H1 (cell line): ENCODE results near the gene NR1I3. TPM values are rescaled to one million over a fixed set of nuclear protein-coding genes. Genes with fewer than 3 reads are reported as not detected.

ENCODE experiments used
- CTCF ChIA-PET: fragments of 300-600 bp; sonication (Branson Sonifier 250); formaldehyde crosslinking; loops from one replicate; lab custom pipeline; 2021; ENCODE audit not compliant: partially characterized antibody; lab: Charles Lee
- POLR2A ChIA-PET: fragments of 300-600 bp; sonication (Branson Sonifier 250); formaldehyde crosslinking; loops from one replicate; lab custom pipeline; 2021; ENCODE audit warnings: inconsistent platforms; ENCODE audit not compliant: partially characterized antibody; lab: Charles Lee
- DNase-seq, 2 experiments: peaks; one replicate each; pipeline versions ENCODE4 v3.0.0 to v3.0.0-alpha.2; 2010 to 2022; ENCODE audit warnings: low spot score in 2 of 2, low read depth in 1 of 2, mixed read lengths in 1 of 2
- FAIRE-seq: peaks from 2 replicates; lab custom pipeline; 2011; peaks lifted over from hg19 to GRCh38; lab: Jason Lieb, UNC
- H2AFZ ChIP-seq: 2 replicates; pipeline ENCODE4 v1.8.1; 2012; ENCODE audit warnings: low read length, inconsistent platforms
- H2AK5ac ChIP-seq: 2 replicates; pipeline ENCODE4 v1.6.1; 2013; ENCODE audit warnings: low read depth, low read length
- H2BK120ac ChIP-seq: replicated peaks from 2 replicates; pipeline ENCODE3; 2013; ENCODE audit warnings: low read depth, low read length, inconsistent platforms
- H2BK12ac ChIP-seq: 2 replicates; pipeline ENCODE4 v1.6.1; 2013; ENCODE audit warnings: low read depth, low read length
- H2BK15ac ChIP-seq: 2 replicates; pipeline ENCODE4 v1.6.1; 2013; ENCODE audit warnings: low read length
- H2BK20ac ChIP-seq: 2 replicates; pipeline ENCODE4 v1.6.1; 2013; ENCODE audit warnings: low read length
- H2BK5ac ChIP-seq: 2 replicates; pipeline ENCODE4 v1.6.1; 2013; ENCODE audit warnings: low read depth, low read length
- H3K14ac ChIP-seq: 2 replicates; pipeline ENCODE4 v1.6.1; 2013; ENCODE audit warnings: inconsistent platforms; ENCODE audit not compliant: insufficient read length
- H3K18ac ChIP-seq: 2 replicates; pipeline ENCODE4 v1.6.1; 2013; ENCODE audit warnings: low read length; ENCODE audit errors: extremely low read depth
- H3K23ac ChIP-seq: 2 replicates; pipeline ENCODE4 v1.6.1; 2013; ENCODE audit warnings: inconsistent platforms; ENCODE audit not compliant: insufficient read length
- H3K23me2 ChIP-seq: 2 replicates; pipeline ENCODE4 v1.6.1; 2013; ENCODE audit warnings: low read depth, low read length
- H3K27ac ChIP-seq: 2 replicates; pipeline ENCODE4 v1.6.1; 2011; ENCODE audit warnings: low read depth, low read length, inconsistent platforms
- H3K27me3 ChIP-seq, 4 experiments: replicated peaks in 1 of 4; 1 replicate in 1 of 4; 2 replicates in 3 of 4; pipeline versions ENCODE4 v1.6.1 to v1.8.1; 2011 to 2013; ENCODE audit warnings: low read length in 3 of 4, mild to moderate bottlenecking in 3 of 4, inconsistent platforms in 2 of 4, mixed read lengths in 2 of 4, moderate library complexity in 1 of 4; ENCODE audit not compliant: control insufficient read depth in 3 of 4, insufficient read depth in 3 of 4; ENCODE audit errors: extremely low read depth in 1 of 4
- H3K36me3 ChIP-seq, 4 experiments: 2 replicates each; pipeline versions ENCODE4 v1.6.1 to v1.8.1; 2011 to 2013; ENCODE audit warnings: mild to moderate bottlenecking in 4 of 4, low read length in 3 of 4, moderate library complexity in 2 of 4, control low read depth in 1 of 4, inconsistent platforms in 1 of 4; ENCODE audit not compliant: insufficient read depth in 4 of 4, control insufficient read depth in 2 of 4
- H3K4ac ChIP-seq: replicated peaks from 2 replicates; pipeline ENCODE3; 2013; ENCODE audit warnings: low read length, low read depth, mixed read lengths, inconsistent platforms; ENCODE audit not compliant: insufficient read length
- H3K4me1 ChIP-seq, 4 experiments: replicated peaks in 1 of 4; 1 replicate in 1 of 4; 2 replicates in 3 of 4; pipeline versions ENCODE4 v1.6.1 to v1.8.1; 2011 to 2013; ENCODE audit warnings: low read length in 3 of 4, inconsistent platforms in 2 of 4, mixed read lengths in 1 of 4; ENCODE audit not compliant: insufficient read depth in 4 of 4, control insufficient read depth in 3 of 4
- H3K4me2 ChIP-seq, 2 experiments: 2 replicates each; pipeline versions ENCODE4 v1.6.1 to v1.8.1; 2011 to 2013; ENCODE audit warnings: low read depth in 2 of 2, low read length in 2 of 2, control low read depth in 1 of 2, inconsistent platforms in 1 of 2, mild to moderate bottlenecking in 1 of 2; ENCODE audit not compliant: insufficient read depth in 1 of 2
- H3K4me3 ChIP-seq, 4 experiments: fragments of 200-600, 300-600 bp in 1 of 4; sonication (generic), shearing (Covaris generic), sonication (Bioruptor Twin) in 1 of 4; 2 replicates each; pipeline versions ENCODE4 v1.5.1 to v1.8.1; 2011 to 2016; ENCODE audit warnings: low read length in 4 of 4, low read depth in 3 of 4, control low read depth in 2 of 4, inconsistent platforms in 2 of 4, mild to moderate bottlenecking in 2 of 4, mixed read lengths in 1 of 4, moderate library complexity in 1 of 4; ENCODE audit not compliant: insufficient read depth in 2 of 4; ENCODE audit errors: extremely low read depth in 1 of 4
- H3K56ac ChIP-seq: replicated peaks from 2 replicates; pipeline ENCODE3; 2013; ENCODE audit warnings: low read depth, mild to moderate bottlenecking, mixed read lengths, low read length, inconsistent platforms; ENCODE audit not compliant: insufficient read length
- H3K79me1 ChIP-seq: 2 replicates; pipeline ENCODE4 v1.6.1; 2013; ENCODE audit warnings: low read depth, low read length, control low read depth
- H3K79me2 ChIP-seq, 2 experiments: 2 replicates each; pipeline versions ENCODE4 v1.6.1 to v1.8.1; 2012 to 2013; ENCODE audit warnings: low read length in 2 of 2, mild to moderate bottlenecking in 2 of 2, inconsistent platforms in 1 of 2; ENCODE audit not compliant: insufficient read depth in 2 of 2, control insufficient read depth in 1 of 2
- H3K9ac ChIP-seq, 4 experiments: replicated peaks in 1 of 4; 1 replicate in 1 of 4; 2 replicates in 3 of 4; pipeline versions ENCODE4 v1.6.1 to v1.8.1; 2011 to 2013; ENCODE audit warnings: low read depth in 3 of 4, low read length in 3 of 4, control low read depth in 2 of 4, mild to moderate bottlenecking in 2 of 4, moderate library complexity in 2 of 4, inconsistent platforms in 1 of 4; ENCODE audit errors: extremely low read depth in 1 of 4
- H3K9me3 ChIP-seq, 2 experiments: 2 replicates each; pipeline versions ENCODE4 v1.6.1 to v1.8.1; 2012 to 2013; ENCODE audit warnings: mild to moderate bottlenecking in 2 of 2, moderate library complexity in 2 of 2, control low read depth in 1 of 2, inconsistent platforms in 1 of 2, low read depth in 1 of 2, low read length in 1 of 2, mixed read lengths in 1 of 2; ENCODE audit not compliant: insufficient read depth in 2 of 2
- H4K20me1 ChIP-seq, 2 experiments: replicated peaks in 1 of 2; 2 replicates each; pipeline versions ENCODE3 to v1.8.1; 2011 to 2013; ENCODE audit warnings: inconsistent platforms in 2 of 2, low read length in 2 of 2, mild to moderate bottlenecking in 1 of 2; ENCODE audit not compliant: insufficient read depth in 2 of 2, control insufficient read depth in 1 of 2
- H4K5ac ChIP-seq: 2 replicates; pipeline ENCODE4 v1.6.1; 2013; ENCODE audit warnings: low read length, low read depth, mixed read lengths, inconsistent platforms; ENCODE audit not compliant: insufficient read length
- H4K8ac ChIP-seq: 2 replicates; pipeline ENCODE4 v1.8.0; 2013; ENCODE audit warnings: mild to moderate bottlenecking, moderate library complexity, low read length, inconsistent platforms; ENCODE audit not compliant: insufficient read depth; ENCODE audit errors: extremely low read depth
- H4K91ac ChIP-seq: replicated peaks from 2 replicates; pipeline ENCODE3; 2013; ENCODE audit warnings: low read length, mixed read lengths, inconsistent platforms; ENCODE audit not compliant: insufficient read length
- BCL11A ChIP-seq, 2 experiments: IDR thresholded peaks; one replicate each; pipeline ENCODE4 v1.6.1; 2011; ENCODE audit warnings: low read depth in 2 of 2, low read length in 2 of 2, mild to moderate bottlenecking in 2 of 2
- CHD1 ChIP-seq: IDR thresholded peaks from 2 replicates; pipeline ENCODE4 v1.6.1; 2012; ENCODE audit warnings: low read depth, low read length, improper control_type of control experiment
- EGR1 ChIP-seq: IDR thresholded peaks from 2 replicates; pipeline ENCODE4 v1.6.1; 2011; ENCODE audit warnings: low read depth, low read length, borderline replicate concordance
- HDAC2 ChIP-seq, 2 experiments: fragments of 300-600 bp in 1 of 2; sonication (generic) in 1 of 2; IDR thresholded peaks; 2 replicates each; pipeline ENCODE4 v1.6.1; 2011 to 2012; ENCODE audit warnings: low read depth in 2 of 2, low read length in 2 of 2, mild to moderate bottlenecking in 2 of 2, moderate library complexity in 2 of 2, borderline replicate concordance in 1 of 2, inconsistent platforms in 1 of 2
- KDM5A ChIP-seq: fragments of 200-600 bp; IDR thresholded peaks from 2 replicates; pipeline ENCODE4 v1.7.1; 2012; ENCODE audit warnings: mild to moderate bottlenecking, low read length, inconsistent platforms, mixed read lengths
- MAFK ChIP-seq: IDR thresholded peaks from 2 replicates; pipeline ENCODE4 v1.6.1; 2012; ENCODE audit warnings: low read depth, mild to moderate bottlenecking, improper control_type of control experiment, low read length
- SP4 ChIP-seq: IDR thresholded peaks from 2 replicates; pipeline ENCODE4 v1.6.1; 2012; ENCODE audit warnings: low read length, inconsistent platforms
- TEAD4 ChIP-seq: IDR thresholded peaks from 2 replicates; pipeline ENCODE4 v1.6.1; 2012; ENCODE audit warnings: low read depth, low read length, inconsistent platforms, mixed read lengths
- USF2 ChIP-seq: IDR thresholded peaks from 2 replicates; pipeline ENCODE4 v1.6.1; 2011; ENCODE audit warnings: low read length, improper control_type of control experiment
- YY1 ChIP-seq: IDR thresholded peaks from 2 replicates; pipeline ENCODE4 v1.6.1; 2011; ENCODE audit warnings: low read depth, mild to moderate bottlenecking, low read length
- WGBS, 2 experiments: shearing (Covaris generic) in 1 of 2; methylation state at CpG; one replicate each; pipeline versions ENCODE4 v1.1.6 to v1.1.7; 2013 to 2015; ENCODE audit warnings: low lambda C conversion rate in 2 of 2, mixed read lengths in 2 of 2, inconsistent platforms in 1 of 2, low coverage in 1 of 2, missing lambda C conversion rate in 1 of 2; ENCODE audit not compliant: insufficient replicate concordance in 2 of 2, insufficient coverage in 1 of 2, insufficient read length in 1 of 2; ENCODE audit errors: extremely low coverage in 1 of 2, missing lambda C conversion rate in 1 of 2; 5-methylcytosine and 5-hydroxymethylcytosine counted together
- polyA plus RNA-seq, 7 experiments: library from polyadenylated mRNA; depleted of rRNA in 3 of 7; stranded (reverse) in 5 of 7; unstranded in 2 of 7; fragments of >200 nt in 5 of 7; fragments of 200-250 nt in 2 of 7; gene quantifications; 1 replicate in 5 of 7; 2 replicates in 1 of 7; 4 replicates in 1 of 7; pipeline versions ENCODE4 v1.2.1 to v1.2.3, GENCODE V29; 2011 to 2013; ENCODE audit warnings: missing spikeins in 2 of 7, mixed read lengths in 2 of 7
- total RNA-seq: library from RNA; stranded (reverse); fragmentation: NEBNext Ultra II Directional; extraction: Animal tissue kit (Norgen Biotek cat#: 25700); gene quantifications from 2 replicates; pipeline ENCODE4 v1.2.1, GENCODE V29; 2021

The NR1I3 gene
- total and polyA plus RNA-seq, 2 of the 8 experiments (the other 6 are each of a cell fraction or from before 2014, with no cell fraction given): not detected

GRCh38 chr1:161258439-161259344, 20.7 kb upstream of the NR1I3 start, which contains the start of gene PCP4L1:
TSS of gene PCP4L1 (plus strand) at chr1:161258745. CDS start at chr1:161258975, 230 bp downstream.
- DNase-seq (peak; percentile 68 to 91), FAIRE-seq (peak; percentile 39)
- no peak within 1 kb of the TSS; the same call in 1 of the 2 replicates for H4K8ac ChIP-seq
- no peak within 1 kb of the TSS for H2AK5ac ChIP-seq
- peak within 1 kb of the TSS in 1 of 4 experiments; percentile 18; a peak in 1 of 7 replicates for H3K9ac ChIP-seq
- no peak within 1 kb of the TSS for H4K5ac ChIP-seq
- CTCF ChIA-PET: interaction anchor here (0.9 to 5.8 kb wide), 13 partner anchors 10 to 60 kb away, joined by 3 to 67 read pairs (median 5); partner anchors contain the start of genes ADAMTS4, NDUFS2 and TOMM40L
- no peak within 1 kb of the TSS for H2BK120ac ChIP-seq
- WGBS, 2 experiments: 2% methylated on average over 55 of the region's 62 CpGs; no CpG with 5 or more reads in 1 of the 2 experiments
- no peak within 1 kb of the TSS for H2BK15ac ChIP-seq
- peak within 1 kb of the TSS; percentile 92 for H2AFZ ChIP-seq
- H2BK12ac ChIP-seq: peak within 1 kb of the TSS; percentile 18; the same call in 1 of the 2 replicates
- H3K27ac ChIP-seq: no peak within 1 kb of the TSS
- H3K9me3 ChIP-seq: peaks cover 11 to 12% of the 10 kb centered on the region in 2 experiments
- no peak within 1 kb of the TSS for H4K91ac ChIP-seq
- no peak within 1 kb of the TSS for H3K14ac ChIP-seq
- H3K23ac ChIP-seq: no peak within 1 kb of the TSS
- no peak within 1 kb of the TSS for H3K56ac ChIP-seq
- H4K20me1 ChIP-seq: no peaks in the 10 kb centered on the region
- peaks cover 7 to 25% (median 22%) of the 10 kb centered on the region in 4 experiments for H3K27me3 ChIP-seq
- H3K4me1 ChIP-seq: peaks cover 0 to 8% (median 3%) of the 10 kb centered on the region in 4 experiments; a peak in 3 of 7 replicates
- H3K79me1 ChIP-seq: no peaks in the 10 kb centered on the region
- H3K4me2 ChIP-seq: peak within 1 kb of the TSS; percentile 79 to 94
- H3K4ac ChIP-seq: no peak within 1 kb of the TSS
- H3K23me2 ChIP-seq: peaks cover 9% of the 10 kb centered on the region
- H3K18ac ChIP-seq: 0 out of 2 replicates have a peak within 1 kb of the TSS, but pooled peaks have one; percentile 17
- H2BK20ac ChIP-seq: no peak within 1 kb of the TSS
- no peak within 1 kb of the TSS for H2BK5ac ChIP-seq
- H3K4me3 ChIP-seq: peak within 1 kb of the TSS; percentile 51 to 68 (median 64)
- POLR2A ChIA-PET: interaction anchor here (0.7 to 3.6 kb wide), 15 partner anchors 8 to 64 kb away, joined by 3 to 23 read pairs (median 3); partner anchors contain the start of gene SDHC
- H3K79me2 ChIP-seq: no peaks in the 10 kb centered on the region
- peaks cover 0 to 3% (median 0%) of the 10 kb centered on the region in 4 experiments; a peak in 1 of 8 replicates for H3K36me3 ChIP-seq
- TF ChIP-seq CHD1 (no peak), MAFK (no peak), HDAC2 (IDR thresholded peaks at IDR 0.05; ENCODE audit: borderline replicate concordance in 1 of 2, low read depth in 2 of 2, low read length in 2 of 2) (0 out of 4 replicates have a peak, but pooled peaks of 1 of the 2 experiments have one; percentile 60), EGR1 (no peak), YY1 (no peak), BCL11A (IDR thresholded peaks at IDR 0.05; ENCODE audit: low read depth in 2 of 2, low read length in 2 of 2) (no peak), KDM5A (no peak), USF2 (no peak), SP4 (no peak), TEAD4 (no peak)
